Measurements from ENCODE around the gene EFHC1. TPM values are rescaled to one million over a fixed set of nuclear protein-coding genes. Genes with fewer than 3 reads are reported as not detected.

The EFHC1 gene
- total and polyA plus RNA-seq, 2 of the 13 experiments (the other 11 are each of a cell fraction or from before 2014, with no cell fraction given): 23.4 to 29.5 TPM

DNA sequence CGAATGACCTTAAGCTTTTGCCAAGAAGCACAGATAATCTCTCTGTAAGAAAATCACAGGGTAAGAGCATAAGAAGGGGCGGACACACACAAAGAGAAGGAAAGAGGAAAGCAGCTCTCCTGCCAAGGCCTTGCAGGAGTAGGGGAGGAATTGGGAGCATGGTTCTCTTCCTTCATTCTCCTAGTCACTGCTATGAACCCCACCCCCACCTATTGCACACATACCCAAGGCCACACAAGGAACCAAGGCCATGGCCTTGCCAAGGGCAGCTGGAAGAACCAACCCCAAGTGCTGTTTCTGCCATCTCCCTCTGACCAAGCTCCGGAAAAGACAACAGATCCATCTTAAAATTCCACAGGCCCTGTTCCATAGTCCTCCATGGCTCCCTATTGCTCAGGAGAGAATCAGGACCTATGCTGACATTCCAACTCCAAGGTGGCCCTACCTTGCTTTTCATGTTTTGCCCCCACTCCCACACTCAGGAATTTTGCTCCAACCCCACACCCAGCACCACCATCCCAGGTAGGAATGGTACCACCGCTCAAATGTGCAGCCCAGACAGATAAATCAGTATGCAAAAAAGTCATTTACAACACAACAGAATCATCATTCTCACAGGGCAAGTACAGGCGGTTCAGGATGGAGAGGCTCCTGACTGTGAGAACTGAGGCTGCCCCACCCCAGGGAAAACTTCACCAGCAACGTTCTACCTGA lies 125.4 kb downstream of the EFHC1 start (continued):
- TF ChIP-seq, protein P1, sequence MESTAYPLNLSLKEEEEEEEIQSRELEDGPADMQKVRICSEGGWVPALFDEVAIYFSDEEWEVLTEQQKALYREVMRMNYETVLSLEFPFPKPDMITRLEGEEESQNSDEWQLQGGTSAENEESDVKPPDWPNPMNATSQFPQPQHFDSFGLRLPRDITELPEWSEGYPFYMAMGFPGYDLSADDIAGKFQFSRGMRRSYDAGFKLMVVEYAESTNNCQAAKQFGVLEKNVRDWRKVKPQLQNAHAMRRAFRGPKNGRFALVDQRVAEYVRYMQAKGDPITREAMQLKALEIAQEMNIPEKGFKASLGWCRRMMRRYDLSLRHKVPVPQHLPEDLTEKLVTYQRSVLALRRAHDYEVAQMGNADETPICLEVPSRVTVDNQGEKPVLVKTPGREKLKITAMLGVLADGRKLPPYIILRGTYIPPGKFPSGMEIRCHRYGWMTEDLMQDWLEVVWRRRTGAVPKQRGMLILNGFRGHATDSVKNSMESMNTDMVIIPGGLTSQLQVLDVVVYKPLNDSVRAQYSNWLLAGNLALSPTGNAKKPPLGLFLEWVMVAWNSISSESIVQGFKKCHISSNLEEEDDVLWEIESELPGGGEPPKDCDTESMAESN (CRISPR knock-in tag; conservative IDR thresholded peaks at IDR 0.05): no peak
- TF ChIP-seq PAX8 (CRISPR knock-in tag; IDR thresholded peaks at IDR 0.05; ENCODE audit: borderline replicate concordance) (no peak), CCAR2 (optimal IDR thresholded peaks at IDR 0.05; ENCODE audit: low read depth, low read length) (no peak), SKI (IDR thresholded peaks at IDR 0.05; ENCODE audit: partially characterized antibody) (no peak), SMARCC2 (IDR thresholded peaks at IDR 0.05) (no peak), ZNF121 (CRISPR knock-in tag; IDR thresholded peaks at IDR 0.05) (no peak), ZBTB8A (CRISPR knock-in tag; IDR thresholded peaks at IDR 0.05; ENCODE audit: borderline replicate concordance, low read depth) (no peak), ZNF777 (CRISPR knock-in tag; IDR thresholded peaks at IDR 0.05) (no peak), ZNF34 (CRISPR knock-in tag; IDR thresholded peaks at IDR 0.05; ENCODE audit: borderline replicate concordance) (no peak), ATAD3A (CRISPR knock-in tag; IDR thresholded peaks at IDR 0.05) (no peak), MAFG (CRISPR knock-in tag; IDR thresholded peaks at IDR 0.05) (no peak), MAZ (IDR thresholded peaks at IDR 0.05; ENCODE audit: borderline replicate concordance, low read depth, low read length) (no peak), MAZ (CRISPR knock-in tag; IDR thresholded peaks at IDR 0.05; ENCODE audit: low read depth) (no peak), CENPX (CRISPR knock-in tag; IDR thresholded peaks at IDR 0.05) (no peak), ZMYM3 (CRISPR knock-in tag; IDR thresholded peaks at IDR 0.05) (peak; percentile 71), FIP1L1 (IDR thresholded peaks at IDR 0.05; ENCODE audit: borderline replicate concordance, insufficient read depth, low read depth, low read length) (no peak), MXD4 (CRISPR knock-in tag; IDR thresholded peaks at IDR 0.05) (no peak), JARID2 (CRISPR knock-in tag; IDR thresholded peaks at IDR 0.05; ENCODE audit: insufficient replicate concordance) (no peak), ZSCAN20 (CRISPR knock-in tag; IDR thresholded peaks at IDR 0.05; ENCODE audit: borderline replicate concordance) (no peak)
- TF ChIP-seq, protein P2, sequence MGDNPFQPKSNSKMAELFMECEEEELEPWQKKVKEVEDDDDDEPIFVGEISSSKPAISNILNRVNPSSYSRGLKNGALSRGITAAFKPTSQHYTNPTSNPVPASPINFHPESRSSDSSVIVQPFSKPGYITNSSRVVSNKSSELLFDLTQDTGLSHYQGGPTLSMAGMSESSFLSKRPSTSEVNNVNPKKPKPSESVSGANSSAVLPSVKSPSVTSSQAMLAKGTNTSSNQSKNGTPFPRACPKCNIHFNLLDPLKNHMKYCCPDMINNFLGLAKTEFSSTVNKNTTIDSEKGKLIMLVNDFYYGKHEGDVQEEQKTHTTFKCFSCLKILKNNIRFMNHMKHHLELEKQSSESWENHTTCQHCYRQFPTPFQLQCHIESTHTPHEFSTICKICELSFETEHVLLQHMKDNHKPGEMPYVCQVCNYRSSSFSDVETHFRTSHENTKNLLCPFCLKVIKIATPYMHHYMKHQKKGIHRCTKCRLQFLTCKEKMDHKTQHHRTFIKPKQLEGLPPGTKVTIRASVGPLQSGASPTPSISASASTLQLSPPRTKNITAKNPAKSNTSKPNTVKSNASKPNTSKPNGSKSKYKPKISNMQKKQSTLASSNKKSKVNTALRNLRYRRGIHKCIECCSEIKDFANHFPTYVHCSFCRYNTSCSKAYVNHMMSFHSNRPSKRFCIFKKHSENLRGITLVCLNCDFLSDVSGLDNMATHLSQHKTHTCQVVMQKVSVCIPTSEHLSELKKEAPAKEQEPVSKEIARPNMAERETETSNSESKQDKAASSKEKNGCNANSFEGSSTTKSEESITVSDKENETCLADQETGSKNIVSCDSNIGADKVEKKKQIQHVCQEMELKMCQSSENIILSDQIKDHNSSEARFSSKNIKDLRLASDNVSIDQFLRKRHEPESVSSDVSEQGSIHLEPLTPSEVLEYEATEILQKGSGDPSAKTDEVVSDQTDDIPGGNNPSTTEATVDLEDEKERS (CRISPR knock-in tag; IDR thresholded peaks at IDR 0.05): no peak
- TF ChIP-seq, protein P3, sequence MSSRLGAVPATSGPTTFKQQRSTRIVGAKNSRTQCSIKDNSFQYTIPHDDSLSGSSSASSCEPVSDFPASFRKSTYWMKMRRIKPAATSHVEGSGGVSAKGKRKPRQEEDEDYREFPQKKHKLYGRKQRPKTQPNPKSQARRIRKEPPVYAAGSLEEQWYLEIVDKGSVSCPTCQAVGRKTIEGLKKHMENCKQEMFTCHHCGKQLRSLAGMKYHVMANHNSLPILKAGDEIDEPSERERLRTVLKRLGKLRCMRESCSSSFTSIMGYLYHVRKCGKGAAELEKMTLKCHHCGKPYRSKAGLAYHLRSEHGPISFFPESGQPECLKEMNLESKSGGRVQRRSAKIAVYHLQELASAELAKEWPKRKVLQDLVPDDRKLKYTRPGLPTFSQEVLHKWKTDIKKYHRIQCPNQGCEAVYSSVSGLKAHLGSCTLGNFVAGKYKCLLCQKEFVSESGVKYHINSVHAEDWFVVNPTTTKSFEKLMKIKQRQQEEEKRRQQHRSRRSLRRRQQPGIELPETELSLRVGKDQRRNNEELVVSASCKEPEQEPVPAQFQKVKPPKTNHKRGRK (CRISPR knock-in tag; IDR thresholded peaks at IDR 0.05): 0 out of 2 replicates have a peak, but pooled peaks have one; percentile 34
- TF ChIP-seq, protein P4, sequence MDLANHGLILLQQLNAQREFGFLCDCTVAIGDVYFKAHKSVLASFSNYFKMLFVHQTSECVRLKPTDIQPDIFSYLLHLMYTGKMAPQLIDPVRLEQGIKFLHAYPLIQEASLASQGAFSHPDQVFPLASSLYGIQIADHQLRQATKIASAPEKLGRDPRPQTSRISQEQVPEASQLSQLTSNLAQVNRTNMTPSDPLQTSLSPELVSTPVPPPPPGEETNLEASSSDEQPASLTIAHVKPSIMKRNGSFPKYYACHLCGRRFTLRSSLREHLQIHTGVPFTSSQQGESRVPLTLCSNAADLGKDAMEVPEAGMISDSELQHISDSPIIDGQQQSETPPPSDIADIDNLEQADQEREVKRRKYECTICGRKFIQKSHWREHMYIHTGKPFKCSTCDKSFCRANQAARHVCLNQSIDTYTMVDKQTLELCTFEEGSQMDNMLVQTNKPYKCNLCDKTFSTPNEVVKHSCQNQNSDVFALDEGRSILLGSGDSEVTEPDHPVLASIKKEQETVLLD (CRISPR knock-in tag; IDR thresholded peaks at IDR 0.05; ENCODE audit: low read depth): no peak
